Measurements from ENCODE around the gene CD37.
"Not testable (repeated sequence)": the region's sequence is repeated elsewhere in the genome, so short reads cannot be mapped to it uniquely, and the experiment has no call there.

CD37 gene

DNA sequence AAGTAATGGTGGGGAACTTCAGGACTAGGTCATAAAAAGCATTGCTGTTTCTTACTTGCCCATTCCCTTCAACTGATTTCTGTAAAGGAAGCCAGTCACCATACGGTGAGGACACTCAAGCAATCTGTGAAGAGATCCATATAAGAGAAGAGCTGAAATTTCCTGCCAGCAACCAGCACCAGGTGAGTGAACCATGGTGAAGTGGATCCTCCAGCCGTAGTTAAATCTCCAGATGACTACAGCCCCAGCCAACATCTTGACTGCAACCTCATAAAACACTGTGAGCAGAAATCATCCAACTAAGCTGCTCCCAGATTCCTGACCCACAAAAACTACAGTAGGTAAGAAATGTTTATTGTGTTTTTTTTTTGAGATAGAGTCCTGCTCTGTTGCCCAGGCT lies 6.5 kb upstream of the CD37 start:
- DNase-seq (ENCODE audit: low read depth), result no peak

DNA sequence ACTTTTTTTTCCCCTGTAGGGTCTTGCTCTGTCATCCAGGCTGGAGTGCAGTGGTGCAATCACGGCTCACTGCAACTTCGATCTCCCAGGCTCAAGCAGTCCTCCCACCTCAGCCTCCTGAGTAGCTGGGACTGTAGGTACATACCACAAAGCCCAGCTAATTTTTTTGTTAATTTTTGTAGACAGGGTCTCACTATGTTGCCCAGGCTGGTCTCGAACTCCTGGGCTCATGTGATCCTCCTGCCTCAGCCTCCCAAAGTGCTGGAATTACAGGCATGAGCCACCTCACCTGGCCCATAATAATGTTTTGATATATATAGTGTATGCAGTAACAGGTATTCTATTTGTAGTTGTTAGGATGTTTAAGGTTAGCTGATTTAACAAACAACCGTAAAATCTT lies 4.0 kb upstream of the CD37 start:
- not testable (repeated sequence) for DNase-seq (ENCODE audit: low read depth)

DNA sequence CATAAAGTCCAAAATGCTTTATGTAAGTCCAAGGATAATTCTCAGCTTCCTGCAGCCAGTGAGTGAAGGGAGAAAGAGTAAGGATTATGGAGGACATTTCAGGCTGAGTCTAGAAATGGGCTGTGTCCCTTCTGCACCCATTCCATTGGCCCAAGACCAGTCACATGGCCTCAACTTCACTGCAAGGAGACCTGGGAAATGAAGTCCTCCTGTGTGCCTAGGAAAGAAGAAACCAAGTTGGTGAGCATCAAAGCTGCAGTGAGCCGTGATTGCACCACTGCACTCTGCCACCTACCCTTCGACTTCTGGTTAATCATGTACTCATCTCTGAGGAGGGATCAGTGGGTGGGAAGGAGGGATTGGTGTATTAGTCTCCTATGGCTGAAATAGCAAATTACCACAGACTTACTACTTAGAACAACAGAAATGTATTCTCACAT lies 3.6 kb upstream of the CD37 start:
- DNase-seq (ENCODE audit: low read depth), result no peak

DNA sequence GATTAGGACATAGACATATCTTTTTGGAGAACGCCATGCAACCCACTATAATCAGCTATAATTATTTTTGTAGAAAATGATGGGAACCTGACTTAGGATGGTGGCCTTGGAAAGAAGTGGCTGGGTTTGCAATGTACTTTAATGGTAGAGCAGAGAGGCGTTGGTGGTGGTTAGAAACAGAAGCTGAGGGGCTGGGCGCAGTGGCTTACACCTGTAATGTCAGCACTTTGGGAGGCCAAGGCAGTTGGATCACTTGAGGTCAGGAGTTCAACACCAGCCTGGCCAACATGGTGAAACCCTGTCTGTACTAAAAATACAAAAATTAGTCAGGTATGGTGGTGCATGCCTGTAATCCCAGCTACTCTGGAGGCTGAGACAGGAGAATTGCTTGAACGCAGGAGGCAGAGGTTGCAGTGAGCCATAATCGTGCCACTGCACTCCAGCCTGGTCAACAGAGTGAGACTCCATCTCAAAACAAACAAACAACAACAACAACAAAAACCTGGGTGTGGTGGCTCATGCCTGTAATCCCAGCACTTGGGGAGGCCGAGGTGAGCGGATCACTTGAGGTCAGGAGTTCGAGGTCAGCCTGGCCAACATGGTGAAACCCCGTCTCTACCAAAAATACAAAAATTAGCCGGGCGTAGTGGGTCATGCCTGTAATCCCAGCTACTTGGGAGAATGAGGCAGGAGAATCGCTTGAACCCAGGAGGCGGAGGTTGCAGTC lies 2.4 kb upstream of the CD37 start:
- DNase-seq (ENCODE audit: low read depth), result not testable (repeated sequence)

DNA sequence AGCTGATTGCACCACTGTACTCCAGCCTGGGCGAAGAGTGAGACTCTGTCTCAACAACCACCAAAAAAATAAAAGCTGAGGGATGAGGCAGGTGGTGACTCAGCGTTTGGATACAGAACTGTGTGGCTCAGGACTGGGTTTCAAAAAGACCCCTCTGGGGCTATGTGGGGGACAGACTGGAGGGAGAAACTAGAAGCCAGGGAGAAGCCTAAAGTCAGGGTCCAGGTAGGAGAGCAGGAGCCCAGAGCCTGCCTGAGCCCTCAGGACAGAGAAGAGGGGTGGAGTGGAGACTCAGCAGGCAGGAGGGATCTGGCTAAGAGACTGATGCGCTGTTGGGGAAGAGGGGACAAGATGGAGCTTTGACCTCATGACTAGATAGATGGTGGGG lies 1.8 kb upstream of the CD37 start:
- no peak for DNase-seq (ENCODE audit: low read depth)

DNA sequence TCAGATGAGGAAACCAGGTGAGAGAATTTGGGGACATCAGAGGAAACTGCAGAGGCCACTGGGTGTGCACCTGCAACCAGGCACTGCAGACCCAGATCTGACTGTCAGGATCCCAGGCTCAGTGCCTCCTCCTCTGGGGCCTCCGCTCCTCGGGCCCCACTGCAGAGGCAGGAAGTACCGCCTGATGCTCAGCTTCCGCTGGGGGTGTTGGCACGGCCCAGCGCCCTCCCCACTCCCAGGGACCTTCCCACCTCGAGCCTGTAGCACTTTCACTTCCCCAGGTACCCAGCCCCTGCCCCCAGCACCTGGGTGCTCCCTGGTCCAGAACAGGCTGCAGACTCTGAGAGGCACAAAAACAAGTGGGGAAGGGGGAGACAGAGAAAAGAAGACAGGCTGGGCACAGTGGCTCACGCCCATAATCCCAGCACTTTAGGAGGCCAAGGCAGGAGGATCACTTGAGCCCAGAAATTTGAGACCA lies 1.4 kb upstream of the CD37 start:
- no peak for DNase-seq (ENCODE audit: low read depth)

DNA sequence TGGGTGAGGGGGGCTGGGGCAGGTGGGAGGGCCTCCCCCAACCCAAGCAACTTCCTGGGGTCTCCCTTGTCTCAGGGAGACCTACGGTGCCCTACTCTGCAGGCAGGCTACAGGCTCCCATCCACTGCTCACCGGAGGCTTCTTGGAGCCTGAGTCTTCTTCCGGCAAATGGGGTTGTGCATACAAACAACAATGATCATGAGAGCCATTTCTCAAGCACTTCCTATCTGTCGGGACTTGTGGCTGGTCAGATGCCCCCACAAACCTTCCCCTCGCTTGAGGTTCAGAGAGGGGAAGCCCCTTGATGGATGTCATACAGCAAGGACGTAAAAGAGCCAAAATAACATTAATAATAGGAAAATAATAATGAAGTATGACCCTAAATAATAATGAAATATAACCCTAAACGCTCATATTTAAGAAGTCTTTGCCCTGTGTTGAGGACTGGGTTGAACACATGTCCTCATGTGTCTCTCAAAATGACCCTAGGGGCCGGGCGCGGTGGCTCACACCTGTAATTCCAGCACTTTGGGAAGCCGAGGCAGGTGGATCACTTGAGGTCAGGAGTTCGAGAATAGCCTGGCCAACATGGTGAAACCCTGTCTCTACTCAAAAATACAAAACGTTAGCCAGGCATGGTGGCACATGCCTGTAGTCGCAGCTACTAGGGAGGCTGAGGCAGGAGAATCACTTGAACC lies 727 bp downstream of the CD37 start:
- no peak for DNase-seq (ENCODE audit: low read depth)

DNA sequence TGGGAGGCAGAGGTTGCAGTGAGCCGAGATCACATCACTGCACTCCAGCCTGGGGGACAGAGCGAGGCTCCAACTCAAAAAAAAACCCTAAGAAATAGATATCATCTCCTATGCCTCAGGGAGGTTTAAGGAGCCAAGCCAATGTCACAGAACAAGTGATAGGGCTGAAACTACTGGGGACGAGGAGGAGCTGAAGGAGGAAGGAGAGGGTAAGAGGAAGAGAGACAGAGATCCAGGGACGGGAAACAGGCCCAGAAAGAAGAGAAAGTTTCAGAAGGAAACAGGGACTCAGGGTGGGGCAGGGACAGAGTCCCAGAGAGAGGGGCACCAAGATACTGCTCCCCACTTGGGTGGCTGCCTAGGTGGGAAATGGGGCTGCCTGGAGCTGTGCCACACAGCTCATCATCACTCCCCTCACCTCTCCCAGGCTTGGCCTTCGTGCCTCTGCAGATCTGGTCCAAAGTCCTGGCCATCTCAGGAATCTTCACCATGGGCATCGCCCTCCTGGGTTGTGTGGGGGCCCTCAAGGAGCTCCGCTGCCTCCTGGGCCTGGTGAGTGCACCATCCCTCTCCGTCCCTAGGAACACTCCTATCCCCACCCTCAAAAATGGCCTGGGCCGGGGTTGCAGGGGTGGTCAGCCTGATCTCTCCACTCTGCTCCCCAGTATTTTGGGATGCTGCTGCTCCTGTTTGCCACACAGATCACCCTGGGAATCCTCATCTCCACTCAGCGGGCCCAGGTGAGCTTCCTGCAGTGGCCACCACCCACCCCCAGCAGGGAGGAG lies 1.5 kb downstream of the CD37 start:
- DNase-seq (ENCODE audit: low read depth), result no peak

DNA sequence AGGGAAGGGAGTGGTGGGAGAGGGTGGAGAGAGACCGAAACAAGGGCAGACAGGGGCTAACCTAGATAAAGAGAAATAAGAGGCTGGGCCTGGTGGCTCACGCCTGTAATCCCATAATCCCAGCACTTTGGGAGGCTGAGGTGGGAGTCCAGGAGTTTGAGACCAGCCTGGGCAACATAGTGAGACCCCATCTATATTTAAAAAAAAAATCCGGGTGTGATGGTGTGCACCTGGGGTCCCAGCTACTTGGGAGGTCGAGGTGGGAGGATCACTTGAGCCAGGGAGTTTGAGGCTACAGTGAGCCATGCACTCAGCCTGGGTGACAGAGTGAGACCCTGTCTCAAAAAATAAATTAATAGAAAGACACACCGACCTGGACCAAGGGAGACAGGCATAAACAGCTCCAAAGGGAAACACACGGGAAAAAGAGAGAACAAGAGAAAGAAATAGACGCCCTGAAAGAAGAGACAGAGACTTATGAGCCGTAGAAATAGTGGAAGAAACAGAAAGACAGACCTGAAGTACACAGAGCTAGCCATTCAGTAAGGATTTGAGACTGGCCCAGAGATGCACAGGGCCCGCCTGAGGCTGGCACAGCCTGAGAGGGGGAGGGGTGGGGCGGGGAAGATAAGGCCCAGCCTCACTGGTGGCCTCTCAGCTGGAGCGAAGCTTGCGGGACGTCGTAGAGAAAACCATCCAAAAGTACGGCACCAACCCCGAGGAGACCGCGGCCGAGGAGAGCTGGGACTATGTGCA lies 2.2 kb downstream of the CD37 start:
- no peak for DNase-seq (ENCODE audit: low read depth)

DNA sequence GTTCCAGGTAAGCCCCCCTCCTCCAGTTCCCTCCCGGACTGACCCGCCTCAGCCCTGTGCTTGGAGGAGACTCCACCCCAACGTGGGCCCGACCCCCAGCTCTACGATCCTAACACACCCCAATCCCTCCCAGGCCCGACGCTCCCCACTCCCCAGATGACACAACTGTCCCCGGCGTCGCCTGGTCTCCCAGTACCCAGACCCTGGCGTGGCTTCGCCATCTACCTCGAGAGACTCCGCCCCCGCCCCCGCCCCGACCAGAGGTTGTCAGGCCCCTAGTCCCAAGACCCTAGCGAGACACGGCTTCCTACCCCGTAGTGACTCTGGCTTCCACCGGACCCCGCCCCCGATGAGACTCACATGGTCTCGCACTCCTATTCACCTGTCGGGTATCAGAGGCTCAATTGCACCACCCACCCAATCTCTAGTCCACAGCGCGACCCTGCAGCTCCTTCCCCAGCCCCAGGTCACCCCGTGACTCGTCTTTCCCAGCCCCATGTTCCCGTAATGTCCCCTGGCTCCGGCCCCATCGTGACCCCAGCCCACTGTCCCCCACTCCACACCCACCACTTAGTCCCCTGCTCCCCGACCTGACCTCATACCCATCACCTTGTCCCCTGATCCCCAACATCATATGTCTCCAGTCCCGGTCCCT lies 2.9 kb downstream of the CD37 start:
- DNase-seq (ENCODE audit: low read depth), result no peak

DNA sequence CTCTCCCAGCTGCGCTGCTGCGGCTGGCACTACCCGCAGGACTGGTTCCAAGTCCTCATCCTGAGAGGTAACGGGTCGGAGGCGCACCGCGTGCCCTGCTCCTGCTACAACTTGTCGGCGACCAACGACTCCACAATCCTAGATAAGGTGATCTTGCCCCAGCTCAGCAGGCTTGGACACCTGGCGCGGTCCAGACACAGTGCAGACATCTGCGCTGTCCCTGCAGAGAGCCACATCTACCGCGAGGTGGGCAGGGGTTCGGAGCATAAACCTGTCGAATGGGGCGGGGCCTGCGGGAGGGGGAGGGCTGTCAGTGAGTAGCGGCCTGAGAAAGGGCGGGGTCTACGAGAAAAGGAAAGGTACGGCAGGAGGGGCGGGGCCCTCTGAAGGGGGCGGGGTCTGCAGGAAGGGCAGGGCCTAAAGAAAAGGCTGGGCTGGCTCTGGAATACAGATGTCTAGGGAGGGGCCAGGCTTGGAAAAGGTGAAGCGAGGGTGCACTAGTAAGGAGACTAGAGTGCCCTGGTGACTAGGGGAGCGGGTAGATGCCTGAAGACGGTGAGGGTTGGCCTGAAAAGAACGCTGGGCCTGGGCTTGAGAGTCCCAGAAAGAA lies 3.6 kb downstream of the CD37 start:
- DNase-seq (ENCODE audit: low read depth), result no peak

DNA sequence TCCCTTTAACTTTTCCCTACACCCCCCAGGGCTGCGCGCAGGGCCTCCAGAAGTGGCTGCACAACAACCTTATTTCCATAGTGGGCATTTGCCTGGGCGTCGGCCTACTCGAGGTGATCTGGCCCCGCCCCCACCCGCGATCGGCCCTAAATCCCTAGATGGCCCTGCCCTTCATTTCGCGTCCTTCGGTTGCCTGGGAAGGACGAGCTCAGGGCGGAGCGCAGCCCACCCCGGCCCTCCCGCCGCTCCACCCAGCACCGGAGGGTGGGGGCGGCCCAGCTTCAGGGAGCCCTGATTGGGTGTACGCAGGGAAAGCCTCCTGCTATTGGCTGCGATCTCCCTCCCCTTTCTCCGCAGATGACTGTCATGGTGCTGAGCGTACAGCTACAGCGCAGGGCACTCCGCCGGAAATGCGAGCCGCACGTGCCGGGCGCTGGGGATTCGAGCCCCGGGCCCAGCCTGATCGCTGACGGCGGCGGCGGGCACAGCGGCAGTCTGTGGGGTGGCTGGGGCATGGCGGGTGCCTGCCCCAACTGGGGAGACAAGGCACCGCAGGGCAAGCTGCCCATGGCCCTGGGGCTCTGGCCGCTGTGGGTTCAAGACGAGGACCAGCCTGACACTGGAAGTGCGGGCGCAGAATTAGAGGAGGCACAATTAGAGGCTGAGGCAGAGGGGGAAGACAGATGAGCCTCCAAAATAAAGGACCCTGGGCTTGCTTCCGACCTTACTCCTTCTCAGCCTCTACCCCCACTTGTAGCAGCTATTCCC lies 4.3 kb downstream of the CD37 start:
- no peak for DNase-seq (ENCODE audit: low read depth)

DNA sequence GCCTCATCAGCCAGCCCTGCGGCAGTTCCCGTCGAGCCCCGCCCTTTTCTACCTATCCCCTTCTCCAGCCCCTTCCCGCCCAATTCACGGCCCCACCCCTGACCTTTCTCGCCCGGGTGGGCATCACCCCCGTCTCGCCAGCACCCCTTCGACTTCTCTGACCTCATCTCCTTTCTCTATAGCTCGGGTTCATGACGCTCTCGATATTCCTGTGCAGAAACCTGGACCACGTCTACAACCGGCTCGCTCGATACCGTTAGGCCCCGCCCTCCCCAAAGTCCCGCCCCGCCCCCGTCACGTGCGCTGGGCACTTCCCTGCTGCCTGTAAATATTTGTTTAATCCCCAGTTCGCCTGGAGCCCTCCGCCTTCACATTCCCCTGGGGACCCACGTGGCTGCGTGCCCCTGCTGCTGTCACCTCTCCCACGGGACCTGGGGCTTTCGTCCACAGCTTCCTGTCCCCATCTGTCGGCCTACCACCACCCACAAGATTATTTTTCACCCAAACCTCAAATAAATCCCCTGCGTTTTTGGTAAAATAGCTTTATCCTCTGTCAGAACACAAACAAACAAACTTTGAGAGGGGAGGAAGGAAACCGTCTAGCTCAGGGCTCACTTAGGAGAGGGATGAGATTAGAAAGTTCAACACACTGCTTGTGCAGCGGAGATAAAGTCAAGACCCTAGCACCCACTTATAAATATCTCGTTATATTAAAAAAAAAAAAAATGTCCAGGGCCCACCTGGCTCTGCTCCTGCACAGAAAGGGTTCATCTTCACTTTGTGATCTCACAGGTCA lies 5.1 kb downstream of the CD37 start:
- DNase-seq (ENCODE audit: low read depth), result no peak

DNA sequence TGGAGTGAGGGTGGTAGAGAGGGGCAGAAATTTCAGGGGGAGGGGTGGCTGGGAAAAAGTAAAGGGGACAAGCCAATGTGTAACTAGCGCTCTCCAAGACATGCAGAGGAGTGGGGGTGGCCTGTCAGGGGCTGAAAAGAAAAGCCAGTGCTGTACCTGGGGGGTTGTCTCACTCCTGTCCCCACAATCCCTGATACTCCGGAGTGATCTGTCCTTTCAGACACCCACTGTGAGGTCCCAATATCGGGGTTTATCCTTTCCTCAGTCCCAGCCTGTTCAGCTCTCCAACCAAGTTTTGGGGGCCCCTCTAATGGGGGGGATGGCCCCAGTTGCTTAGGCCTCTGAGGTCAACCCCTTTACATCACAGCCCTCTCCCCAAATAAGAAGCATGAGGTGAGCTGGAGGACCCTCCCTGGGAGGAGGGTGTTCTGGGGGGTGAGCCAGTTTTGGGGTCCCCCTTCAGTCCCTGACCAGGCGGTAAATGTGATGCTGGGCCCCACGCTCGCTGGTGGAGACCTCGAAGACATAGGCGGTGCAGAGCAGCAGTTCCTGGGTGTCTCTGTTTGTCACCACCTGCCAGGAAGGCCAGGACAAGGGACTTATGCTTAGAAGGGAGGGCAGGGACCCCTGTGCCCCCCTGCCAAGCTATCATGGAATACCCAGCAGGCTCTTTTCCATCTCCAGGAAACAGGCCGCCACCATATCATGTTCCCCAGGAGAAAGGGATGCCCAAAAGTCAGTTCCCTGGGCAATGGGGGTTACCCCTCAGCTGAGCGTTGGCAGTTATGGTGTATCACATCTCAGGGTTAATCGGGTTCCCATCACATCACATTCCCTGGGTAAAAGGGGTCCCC lies 5.9 kb downstream of the CD37 start:
- DNase-seq (ENCODE audit: low read depth), result no peak

DNA sequence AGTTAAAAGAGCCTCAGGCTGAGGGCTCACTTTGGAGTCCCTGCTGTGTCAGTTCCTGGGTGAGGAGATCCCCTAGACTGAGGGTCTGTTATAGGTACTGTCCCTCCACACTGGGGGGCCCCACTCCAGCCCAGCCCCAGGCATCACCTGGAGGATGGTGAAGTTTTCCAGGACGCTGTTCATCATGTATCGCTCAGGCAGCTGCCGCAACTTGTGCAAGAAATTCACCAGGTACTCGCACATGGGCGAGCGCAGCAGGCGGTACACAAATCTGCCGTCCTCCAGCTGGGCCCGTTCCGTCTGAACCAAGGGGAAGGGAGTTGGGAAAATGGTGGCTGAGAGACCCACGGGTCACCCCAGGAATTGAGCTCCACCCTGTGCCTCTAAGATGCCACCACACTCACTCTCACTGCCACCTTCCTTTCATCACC lies 7.1 kb downstream of the CD37 start:
- DNase-seq (ENCODE audit: low read depth), result no peak

DNA sequence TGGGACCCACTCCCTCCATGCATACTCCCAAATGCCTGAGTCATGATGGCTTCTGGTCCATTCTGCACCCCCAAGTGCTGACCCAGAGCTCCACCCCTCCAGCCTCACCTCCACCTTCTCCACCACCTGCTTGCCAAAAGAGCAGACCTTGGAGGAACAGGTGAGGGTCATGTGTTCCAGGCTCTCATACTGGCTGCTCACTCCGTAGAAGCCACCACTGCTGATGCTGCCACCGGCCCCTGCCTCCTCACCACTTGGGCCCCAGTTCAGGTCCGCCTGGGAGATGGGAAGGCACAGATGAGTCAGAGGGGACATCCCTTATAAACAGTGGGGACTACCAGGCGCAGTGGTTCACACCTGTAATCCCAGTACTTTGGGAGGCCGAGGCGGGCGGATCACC lies 7.9 kb downstream of the CD37 start:
- DNase-seq (ENCODE audit: low read depth), result no peak

DNA sequence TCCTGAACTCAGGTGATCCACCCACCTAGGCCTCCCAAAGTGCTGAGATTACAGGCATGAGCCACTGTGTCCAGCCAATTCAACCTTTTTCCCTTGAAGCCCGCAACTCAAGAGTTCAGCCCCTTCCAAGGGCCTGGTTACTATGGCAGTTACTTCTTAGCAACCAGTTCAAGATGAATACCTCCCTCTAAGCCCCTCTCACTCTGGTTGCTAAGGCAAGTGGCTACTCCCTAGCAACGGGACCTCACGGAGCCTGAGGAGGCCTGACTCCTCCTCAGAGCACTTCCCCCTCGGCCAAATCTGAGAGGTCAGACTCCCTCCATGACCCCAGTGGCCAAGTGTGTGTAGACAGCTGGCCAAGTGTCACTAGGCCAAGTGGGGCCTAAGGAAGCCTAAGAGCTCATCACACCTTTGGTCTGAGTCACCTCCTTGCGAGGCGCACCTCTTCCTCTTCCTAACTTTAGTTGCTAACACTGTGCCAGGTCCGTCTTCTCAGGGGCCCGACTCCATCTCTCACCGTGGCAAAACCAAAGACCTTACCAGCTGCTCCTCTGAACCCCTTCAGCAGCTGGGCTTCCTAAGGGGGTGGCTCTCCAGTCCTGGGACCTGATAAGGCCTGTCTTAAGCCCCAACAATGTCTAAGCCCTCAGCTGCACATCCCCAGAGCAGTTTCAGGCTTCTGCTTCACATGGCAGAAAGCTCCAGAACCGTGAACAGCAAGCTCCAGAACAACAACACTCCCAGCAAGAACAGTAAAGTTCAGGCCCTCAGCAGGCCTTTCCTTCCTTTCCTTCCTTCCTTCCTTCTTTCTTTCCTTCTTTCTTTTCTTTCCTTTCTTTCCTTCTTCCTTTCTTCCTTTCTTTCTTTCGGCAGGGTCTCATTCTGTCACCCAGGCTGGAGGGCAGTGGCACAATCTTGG lies 9.6 kb downstream of the CD37 start:
- no peak for DNase-seq (ENCODE audit: low read depth)
